Activated T-cell treated with anti-CD3 and anti-CD28 coated beads, Interleukin-2, amount 50 U/mL, for 4 hours (primary cell): ENCODE results near the gene PTPRO. TPM values are rescaled to one million over a fixed set of nuclear protein-coding genes. Genes with fewer than 3 reads are reported as not detected.
"Not testable (repeated sequence)": the region's sequence is repeated elsewhere in the genome, so short reads cannot be mapped to it uniquely, and the experiment has no call there.

Experiments used
- ATAC-seq, 2 donors: fragments of 200-7000 bp; cut with Tn5 transposase; one replicate each; pipeline ENCODE4 v1.10.0; 2021
- DNase-seq: peaks from one replicate; pipeline ENCODE4 v3.0.0-alpha.2; 2020
- H3K27me3 Mint-ChIP-seq: one replicate; pipeline ENCODE4 v1.8.0; 2021; ENCODE audit warnings: low read depth, mixed read lengths
- H3K36me3 Mint-ChIP-seq: one replicate; pipeline ENCODE4 v1.8.0; 2022; ENCODE audit warnings: mixed read lengths; ENCODE audit not compliant: insufficient read depth
- H3K4me1 Mint-ChIP-seq: one replicate; pipeline ENCODE4 v1.8.0; 2021; ENCODE audit warnings: low read depth, mixed read lengths
- H3K4me3 Mint-ChIP-seq: one replicate; pipeline ENCODE4 v1.8.0; 2021; ENCODE audit warnings: mild to moderate bottlenecking, moderate library complexity, mixed read lengths
- H3K9me3 Mint-ChIP-seq: one replicate; pipeline ENCODE4 v1.8.0; 2021; ENCODE audit warnings: mixed read lengths
- total RNA-seq, 3 donors: library from RNA; stranded (reverse); gene quantifications; one replicate each; pipeline ENCODE4 v1.2.1, GENCODE V29; 2021

Gene PTPRO
- total RNA-seq, 3 donors from 2014 or later: 0.14 TPM; not detected in 2

- peaks cover 11% of the 10 kb centered on the region for H3K27me3 Mint-ChIP-seq
- ATAC-seq (no peak), DNase-seq (no peak)
- no peak overlapping the region for H3K4me3 Mint-ChIP-seq
- no peaks in the 10 kb centered on the region for H3K36me3 Mint-ChIP-seq
- H3K4me1 Mint-ChIP-seq: no peaks in the 10 kb centered on the region
- peaks cover 9% of the 10 kb centered on the region for H3K9me3 Mint-ChIP-seq
Observed at GRCh38 chr12:15613981-15614380, 291.7 kb downstream of the PTPRO start.

GRCh38 chr12:15616495-15616894 lies 294.2 kb downstream of the PTPRO start:
- not testable (repeated sequence) for H3K4me1 Mint-ChIP-seq, H3K9me3 Mint-ChIP-seq, H3K36me3 Mint-ChIP-seq, ATAC-seq, H3K4me3 Mint-ChIP-seq, DNase-seq
- H3K27me3 Mint-ChIP-seq: peaks cover 11% of the 10 kb centered on the region

GRCh38 chr12:15620741-15621539 lies 298.6 kb downstream of the PTPRO start:
- Mint-ChIP-seq H3K9me3 (peaks cover 5% of the 10 kb centered on the region), H3K4me3 (no peak overlapping the region), H3K27me3 (peaks cover 16% of the 10 kb centered on the region), H3K36me3 (peaks cover 2% of the 10 kb centered on the region), H3K4me1 (no peaks in the 10 kb centered on the region)
- DNase-seq: no peak
- ATAC-seq: no peak

- peaks cover 4% of the 10 kb centered on the region for H3K27me3 Mint-ChIP-seq
- H3K4me3 Mint-ChIP-seq: no peak overlapping the region
- ATAC-seq (no peak), DNase-seq (no peak)
- no peaks in the 10 kb centered on the region for H3K4me1 Mint-ChIP-seq
- H3K36me3 Mint-ChIP-seq: peaks cover 2% of the 10 kb centered on the region
- no peaks in the 10 kb centered on the region for H3K9me3 Mint-ChIP-seq
Observed at GRCh38 chr12:15625075-15625474, 302.8 kb downstream of the PTPRO start.

GRCh38 chr12:15627995-15628945 lies 306.0 kb downstream of the PTPRO start:
- DNase-seq: no peak
- Mint-ChIP-seq H3K4me1 (no peaks in the 10 kb centered on the region), H3K9me3 (no peaks in the 10 kb centered on the region), H3K4me3 (no peak overlapping the region), H3K27me3 (no peaks in the 10 kb centered on the region), H3K36me3 (no peaks in the 10 kb centered on the region)
- ATAC-seq: no peak

- Mint-ChIP-seq H3K9me3 (no peaks in the 10 kb centered on the region), H3K27me3 (no peaks in the 10 kb centered on the region), H3K4me3 (no peak overlapping the region), H3K36me3 (no peaks in the 10 kb centered on the region), H3K4me1 (no peaks in the 10 kb centered on the region)
- DNase-seq: no peak
- no peak for ATAC-seq
Observed at GRCh38 chr12:15629108-15629507, 306.8 kb downstream of the PTPRO start.

GRCh38 chr12:15629761-15630160 lies 307.5 kb downstream of the PTPRO start:
- DNase-seq (no peak), ATAC-seq (no peak)
- Mint-ChIP-seq H3K36me3 (no peaks in the 10 kb centered on the region), H3K27me3 (no peaks in the 10 kb centered on the region), H3K4me1 (no peaks in the 10 kb centered on the region), H3K9me3 (no peaks in the 10 kb centered on the region), H3K4me3 (no peak overlapping the region)

GRCh38 chr12:15631007-15631715 lies 308.9 kb downstream of the PTPRO start:
- Mint-ChIP-seq H3K27me3 (no peaks in the 10 kb centered on the region), H3K36me3 (no peaks in the 10 kb centered on the region), H3K4me1 (no peaks in the 10 kb centered on the region), H3K9me3 (no peaks in the 10 kb centered on the region), H3K4me3 (no peak overlapping the region)
- ATAC-seq: no peak
- no peak for DNase-seq

- H3K4me1 Mint-ChIP-seq: no peaks in the 10 kb centered on the region
- ATAC-seq (no peak), DNase-seq (no peak)
- no peak overlapping the region for H3K4me3 Mint-ChIP-seq
- no peaks in the 10 kb centered on the region for H3K9me3 Mint-ChIP-seq
- H3K36me3 Mint-ChIP-seq: no peaks in the 10 kb centered on the region
- no peaks in the 10 kb centered on the region for H3K27me3 Mint-ChIP-seq
Observed at GRCh38 chr12:15632708-15633107, 310.4 kb downstream of the PTPRO start.

GRCh38 chr12:15633201-15633600 lies 310.9 kb downstream of the PTPRO start:
- Mint-ChIP-seq H3K9me3 (no peaks in the 10 kb centered on the region), H3K4me3 (no peak overlapping the region), H3K4me1 (no peaks in the 10 kb centered on the region), H3K27me3 (no peaks in the 10 kb centered on the region), H3K36me3 (no peaks in the 10 kb centered on the region)
- no peak for ATAC-seq
- no peak for DNase-seq

- no peaks in the 10 kb centered on the region for H3K9me3 Mint-ChIP-seq
Observed at GRCh38 chr12:15634010-15634683, 311.8 kb downstream of the PTPRO start.

GRCh38 chr12:15636060-15636890 lies 314.0 kb downstream of the PTPRO start:
- ATAC-seq: no peak
- Mint-ChIP-seq H3K4me1 (no peaks in the 10 kb centered on the region), H3K4me3 (no peak overlapping the region)

More at GRCh38 chr12:15634010-15634683, 311.8 kb downstream of the PTPRO start:
- Mint-ChIP-seq H3K27me3 (no peaks in the 10 kb centered on the region), H3K4me1 (no peaks in the 10 kb centered on the region), H3K4me3 (no peak overlapping the region), H3K36me3 (no peaks in the 10 kb centered on the region)
- no peak for ATAC-seq
- no peak for DNase-seq

GRCh38 chr12:15638231-15638630 lies 315.9 kb downstream of the PTPRO start:
- Mint-ChIP-seq H3K27me3 (no peaks in the 10 kb centered on the region), H3K4me3 (no peak overlapping the region), H3K36me3 (no peaks in the 10 kb centered on the region), H3K9me3 (no peaks in the 10 kb centered on the region), H3K4me1 (no peaks in the 10 kb centered on the region)
- DNase-seq: no peak
- no peak for ATAC-seq

More at GRCh38 chr12:15636060-15636890, 314.0 kb downstream of the PTPRO start:
- Mint-ChIP-seq H3K9me3 (no peaks in the 10 kb centered on the region), H3K27me3 (no peaks in the 10 kb centered on the region), H3K36me3 (no peaks in the 10 kb centered on the region)
- DNase-seq: no peak
